Activated CD8-positive, alpha-beta memory T cell treated with anti-CD3 and anti-CD28 coated beads for 4 hours (primary cell): Measurements from ENCODE around the gene DENND1B.
"Not testable (repeated sequence)": the region's sequence is repeated elsewhere in the genome, so short reads cannot be mapped to it uniquely, and the experiment has no call there.

Source experiments
- DNase-seq, 2 donors: peaks; one replicate each; pipeline ENCODE4 v3.0.0-alpha.2; 2020; ENCODE audit warnings: low read depth in 2 of 2

Gene DENND1B

DNA sequence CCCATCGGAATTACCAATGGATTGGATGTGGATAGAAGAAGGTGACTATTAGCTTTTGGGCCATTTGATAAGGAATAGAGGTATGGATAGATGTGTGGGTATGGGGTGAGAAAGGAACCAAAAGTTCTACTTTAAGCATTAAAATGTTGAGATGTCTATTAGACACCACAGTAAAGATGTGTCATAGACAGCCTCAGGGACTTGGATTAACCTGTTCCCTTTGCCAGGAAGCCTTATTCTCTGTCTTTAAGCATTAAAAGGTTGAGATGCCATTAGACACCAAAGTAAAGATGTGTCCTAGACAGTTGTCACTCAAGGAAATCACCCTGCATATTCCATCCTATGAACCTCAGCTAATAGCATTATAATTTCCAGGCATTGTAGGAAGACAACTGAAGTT lies 11.0 kb upstream of the DENND1B start:
- no peak for DNase-seq

DNA sequence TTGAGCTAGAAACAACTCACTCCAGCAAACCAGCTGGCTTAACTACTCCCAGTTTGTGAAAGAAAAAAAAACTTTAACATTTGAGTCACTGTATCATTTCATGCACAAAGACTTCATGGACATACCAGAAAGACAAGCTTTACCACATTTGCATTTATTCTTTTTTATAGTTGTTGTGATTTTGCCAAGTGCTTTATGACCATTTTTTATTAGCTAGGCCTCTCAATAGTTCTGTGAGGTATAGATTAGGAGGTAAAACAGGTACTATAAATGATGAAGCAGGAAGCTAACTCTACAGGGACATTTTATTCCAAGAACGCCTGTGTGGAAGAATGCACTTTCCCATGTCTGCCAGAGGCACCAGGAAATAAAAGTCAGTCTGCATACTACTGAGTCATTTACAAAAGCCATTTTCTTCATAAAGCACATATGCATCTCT lies 8.2 kb upstream of the DENND1B start:
- no peak for DNase-seq

DNA sequence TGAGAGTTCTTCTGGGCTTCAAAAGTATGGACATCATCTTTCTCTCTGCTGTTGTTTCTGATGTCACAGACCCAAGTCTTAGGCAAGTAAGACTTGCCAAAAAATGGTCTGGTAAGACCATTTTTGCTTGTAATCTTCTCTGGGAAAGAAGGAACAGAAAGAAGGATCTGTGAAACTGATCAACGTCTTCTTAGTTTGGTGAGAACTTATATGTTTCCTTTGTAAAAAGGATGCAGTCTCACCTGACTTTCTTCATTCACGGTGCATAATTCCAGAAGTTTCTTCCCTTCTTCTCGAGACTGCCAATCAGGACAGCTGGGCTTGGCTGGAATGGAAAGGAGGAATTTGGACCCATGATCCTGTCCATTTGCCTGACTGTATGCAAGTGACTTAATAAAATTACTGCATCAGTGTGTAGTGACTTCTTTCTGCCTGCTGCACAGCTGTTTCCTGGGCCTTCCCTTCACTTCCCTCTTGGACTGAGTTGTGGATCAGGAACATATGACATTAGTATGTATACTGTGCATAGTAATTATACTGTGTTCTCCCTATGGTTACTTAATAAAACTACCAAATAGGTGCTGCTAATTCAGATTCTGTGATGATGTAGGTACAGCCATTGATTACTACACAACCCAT lies 7.6 kb upstream of the DENND1B start:
- no peak for DNase-seq

DNA sequence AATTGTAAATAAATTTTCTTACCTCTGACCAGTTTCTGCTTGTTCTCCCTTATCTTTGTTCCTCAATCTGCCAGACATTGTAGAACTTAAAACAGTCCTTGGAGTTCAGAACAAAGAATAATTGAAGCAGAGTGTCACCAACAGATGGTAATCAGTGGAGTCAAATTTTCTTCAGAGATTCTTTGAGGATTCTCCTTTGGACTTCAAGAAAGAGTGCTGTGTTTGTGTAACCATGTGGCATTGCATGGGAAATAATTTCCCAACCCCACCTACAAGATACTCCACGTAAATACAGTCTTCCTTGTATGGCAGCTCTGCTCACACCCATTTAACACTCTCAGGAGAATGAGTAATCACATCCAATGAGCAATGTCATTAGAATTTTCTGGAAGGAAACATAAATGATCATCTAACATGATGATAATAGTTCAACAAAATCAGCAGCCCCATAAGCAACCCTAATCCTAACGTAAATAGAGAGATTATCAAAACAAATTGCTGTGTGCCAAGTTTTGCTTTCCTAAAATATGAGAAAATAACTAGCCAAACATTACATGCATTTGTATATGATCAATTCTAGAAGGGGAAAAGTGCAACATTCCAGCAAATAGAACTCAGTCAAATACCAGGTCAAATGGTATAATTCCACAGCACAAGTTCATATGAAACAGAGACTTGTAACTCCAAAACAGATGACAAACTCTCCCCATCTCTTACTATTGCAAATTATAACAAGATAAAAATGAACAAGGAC lies 6.9 kb upstream of the DENND1B start:
- DNase-seq = no peak

DNA sequence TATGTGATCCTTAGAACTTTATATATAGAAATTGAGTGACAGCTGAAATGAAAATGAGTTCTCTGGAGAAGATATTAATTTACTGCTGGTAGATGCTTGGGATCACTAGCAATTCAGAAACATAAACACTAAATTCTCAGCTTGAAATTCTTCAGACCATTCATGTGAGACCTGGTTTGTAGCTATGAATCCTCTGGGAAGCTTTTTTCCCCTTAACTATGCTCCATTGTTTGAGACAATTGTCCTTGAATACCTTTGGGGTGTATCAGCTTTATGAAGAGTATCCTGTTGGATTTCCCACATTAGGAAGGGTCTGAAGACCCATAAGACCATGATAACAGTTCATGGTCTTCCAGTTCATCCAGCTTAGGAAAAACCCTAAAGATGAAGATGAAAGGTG lies 4.6 kb upstream of the DENND1B start:
- DNase-seq = no peak

DNA sequence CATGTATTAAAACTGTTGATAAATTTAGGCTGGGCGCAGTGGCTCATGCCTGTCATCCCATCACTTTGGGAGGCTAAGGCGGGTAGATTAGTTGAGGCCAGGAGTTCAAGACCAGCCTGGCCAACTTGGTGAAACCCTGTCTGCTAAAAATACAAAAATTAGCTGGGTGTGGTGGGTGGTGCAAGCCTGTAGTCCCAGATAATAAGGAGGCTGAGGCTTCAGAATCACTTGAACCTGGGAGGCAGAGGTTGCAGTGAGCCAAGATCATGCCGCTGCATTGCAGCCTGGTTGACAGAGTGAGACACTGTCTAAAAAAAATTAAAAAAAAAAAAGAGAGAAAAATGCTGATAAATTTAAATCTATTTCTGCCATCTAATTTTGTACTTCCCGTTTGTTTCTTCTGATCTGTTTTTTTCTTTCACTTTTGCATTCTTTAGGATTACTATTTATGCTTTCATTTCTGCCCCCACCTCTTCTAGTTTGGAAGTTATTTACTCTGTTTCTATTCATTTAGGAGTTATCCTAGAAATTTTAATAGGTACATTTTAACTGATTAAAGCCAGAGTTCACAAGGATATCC lies 3.2 kb upstream of the DENND1B start:
- DNase-seq = no peak

DNA sequence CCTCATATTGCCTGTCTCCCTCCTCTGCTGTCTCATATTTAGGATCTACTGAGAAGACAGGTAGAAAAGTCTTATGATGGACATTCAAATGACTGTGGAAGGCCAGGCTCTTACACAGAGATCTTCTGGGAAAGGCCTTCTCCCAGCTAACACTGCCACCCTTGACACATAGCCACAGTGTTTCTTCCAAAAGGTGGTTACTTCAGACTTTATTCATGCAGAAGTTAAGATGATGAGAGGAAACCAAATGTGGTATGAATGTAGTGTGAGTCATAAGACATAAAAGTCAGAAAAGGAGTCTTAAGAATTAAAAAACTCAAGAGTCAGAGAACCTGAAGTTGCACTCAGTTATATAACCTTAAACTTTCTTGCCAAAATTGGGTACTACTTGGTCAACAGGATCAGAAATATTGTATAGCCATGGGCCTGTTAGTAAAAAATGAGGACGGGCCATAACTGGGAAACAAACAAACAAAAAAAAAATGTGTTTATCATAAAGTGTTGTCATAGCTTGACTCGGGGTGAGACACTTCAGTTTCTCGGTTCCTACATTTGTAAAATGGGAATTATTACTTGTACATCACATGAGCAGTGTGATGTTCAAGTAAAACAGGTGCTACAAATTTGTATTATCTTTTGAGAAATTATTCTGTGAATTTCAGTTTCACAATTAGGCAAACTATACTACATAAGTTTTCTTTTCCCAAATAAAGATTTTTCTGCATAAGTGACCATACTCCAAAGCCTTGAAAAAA lies 1.2 kb upstream of the DENND1B start:
- DNase-seq = no peak

DNA sequence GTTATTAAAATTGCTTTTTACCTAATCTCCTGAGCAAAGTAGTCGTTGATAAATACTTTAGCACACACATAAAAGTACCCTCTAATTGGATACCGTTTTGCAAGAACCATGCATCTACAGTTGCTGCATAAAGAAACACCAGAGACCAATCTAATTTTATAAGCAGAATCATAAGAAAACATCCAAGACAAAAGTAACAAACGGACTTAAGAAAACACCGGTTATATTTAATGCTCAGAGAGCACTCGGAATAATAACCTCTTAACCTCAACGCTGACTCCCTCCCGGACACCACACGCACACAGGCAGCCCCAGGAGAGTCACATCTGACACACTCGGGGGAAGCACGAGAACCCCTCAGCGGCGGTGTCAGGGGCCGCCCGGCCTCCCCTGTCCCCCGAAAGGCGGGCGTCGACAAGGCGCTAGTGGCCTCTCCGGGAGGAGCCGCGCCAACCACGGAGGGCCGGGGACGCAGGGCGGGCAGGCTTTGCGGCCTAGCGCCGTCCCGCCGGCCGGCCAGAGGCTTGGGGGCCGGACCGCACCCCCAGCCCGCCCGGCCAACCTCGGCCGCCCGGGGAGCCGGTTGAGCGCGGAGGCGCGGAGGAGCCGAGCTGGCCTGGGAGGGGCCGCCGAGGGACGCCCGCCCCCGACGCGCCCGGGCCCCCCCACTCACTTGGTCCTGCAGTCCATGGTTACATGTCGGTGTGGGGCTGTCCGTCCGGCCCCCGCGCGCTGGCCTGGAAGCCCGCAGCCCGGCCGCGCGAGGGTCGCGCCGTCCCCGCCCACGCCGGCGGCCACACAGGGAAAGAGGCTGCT lies 606 bp downstream of the DENND1B start:
- peak in 1 of 2 donors; percentile 16 for DNase-seq

DNA sequence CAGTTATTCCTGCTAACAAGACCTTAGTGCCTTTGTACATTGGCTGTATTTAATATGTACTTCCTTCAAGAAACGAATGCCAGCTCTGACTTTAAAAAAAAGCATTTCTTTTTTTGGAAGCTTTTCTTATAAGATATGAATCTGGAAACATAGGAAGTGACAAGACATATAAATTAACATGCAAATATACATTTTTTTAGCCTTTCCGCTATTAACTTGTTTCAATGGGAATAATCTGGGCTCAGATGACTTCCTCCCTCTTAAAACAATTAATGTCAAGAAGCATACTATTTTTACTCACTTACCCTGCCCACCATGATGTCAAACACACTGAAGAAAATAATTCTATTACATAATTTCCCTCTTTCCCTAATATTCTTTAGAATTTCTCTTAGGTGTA lies 1.4 kb downstream of the DENND1B start:
- no peak for DNase-seq

DNA sequence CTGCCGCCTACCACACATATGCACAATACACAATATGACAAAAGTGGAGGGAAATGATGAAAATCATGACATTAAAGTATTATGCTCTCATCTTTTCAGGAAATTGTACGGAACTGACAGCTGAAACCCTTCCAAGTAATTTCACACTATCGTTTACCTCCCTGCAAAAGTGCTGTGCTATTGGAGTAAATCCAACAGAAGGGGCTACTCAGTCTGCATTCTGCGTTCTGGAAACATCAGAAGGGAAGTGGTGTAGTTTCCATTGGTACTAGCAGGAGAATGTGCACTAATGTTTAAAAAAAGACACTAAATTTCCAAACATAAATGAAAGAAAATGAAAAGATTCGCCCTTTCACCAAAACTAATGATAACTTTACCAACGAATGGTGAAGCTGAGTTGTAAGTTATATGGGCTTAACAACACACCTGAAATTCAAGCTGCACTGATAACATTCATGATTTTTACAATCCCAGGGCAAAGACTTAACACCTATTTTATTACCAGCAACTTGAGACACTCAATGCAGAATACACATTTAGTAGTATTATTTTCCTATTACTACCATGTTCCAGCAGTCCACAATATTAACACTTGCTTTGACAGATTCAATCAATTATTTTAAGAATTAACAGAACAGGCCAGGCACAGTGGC lies 3.2 kb downstream of the DENND1B start:
- DNase-seq = no peak

DNA sequence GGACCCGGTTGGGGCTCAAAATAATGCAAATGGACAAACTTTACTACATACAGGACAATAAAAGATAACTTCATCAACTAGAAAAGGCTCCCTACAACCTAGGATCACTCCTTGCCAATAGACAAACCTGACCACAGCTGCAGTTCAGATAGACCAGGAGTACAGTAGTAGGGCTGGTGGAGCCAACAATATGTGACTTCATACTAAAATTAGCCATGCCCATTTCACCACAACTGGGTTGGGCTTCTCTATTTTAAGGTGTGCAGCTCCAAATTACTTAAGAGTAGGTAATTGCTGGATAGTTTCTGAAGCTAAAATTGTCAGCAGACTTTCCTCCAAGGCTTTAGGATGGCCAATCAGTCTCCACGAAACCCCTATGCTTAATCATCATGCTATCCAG lies 3.9 kb downstream of the DENND1B start:
- DNase-seq = no peak

DNA sequence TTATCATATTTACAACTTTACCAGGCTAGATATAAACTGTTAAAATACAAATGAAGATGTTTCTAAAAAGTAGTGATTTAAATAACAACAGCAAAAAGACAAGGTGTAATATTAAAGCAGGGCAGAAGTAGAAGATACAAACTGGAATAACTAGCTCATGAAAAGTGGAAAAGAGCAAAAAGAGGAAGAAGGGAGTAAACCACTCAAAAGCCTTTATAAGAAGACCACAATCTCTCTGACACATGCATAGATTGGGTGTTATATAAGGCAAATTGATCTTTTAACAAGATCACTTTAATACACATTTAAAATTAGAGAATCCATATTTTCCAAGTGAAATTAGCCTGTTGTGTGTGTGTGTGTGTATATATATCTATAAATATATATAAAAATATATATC lies 5.0 kb downstream of the DENND1B start:
- DNase-seq = no peak

DNA sequence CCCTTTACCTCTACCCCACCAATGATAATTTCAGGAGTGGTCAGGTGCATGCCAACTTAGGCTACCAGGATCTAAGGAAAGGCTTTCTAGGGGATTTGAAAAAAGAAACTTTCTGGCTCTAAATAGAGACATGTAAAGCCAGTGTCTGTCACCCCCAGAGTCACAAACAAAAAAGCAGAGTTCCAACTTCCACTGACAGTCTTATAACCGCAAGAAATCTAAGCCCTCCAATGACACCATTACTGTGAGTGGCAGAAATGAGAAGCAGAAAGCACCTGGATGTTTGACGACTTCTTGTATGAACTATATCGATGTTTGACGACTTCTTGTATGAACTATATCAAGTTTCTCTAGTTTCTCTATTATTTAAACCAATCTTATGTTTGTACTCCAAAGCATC lies 6.0 kb downstream of the DENND1B start:
- no peak for DNase-seq

DNA sequence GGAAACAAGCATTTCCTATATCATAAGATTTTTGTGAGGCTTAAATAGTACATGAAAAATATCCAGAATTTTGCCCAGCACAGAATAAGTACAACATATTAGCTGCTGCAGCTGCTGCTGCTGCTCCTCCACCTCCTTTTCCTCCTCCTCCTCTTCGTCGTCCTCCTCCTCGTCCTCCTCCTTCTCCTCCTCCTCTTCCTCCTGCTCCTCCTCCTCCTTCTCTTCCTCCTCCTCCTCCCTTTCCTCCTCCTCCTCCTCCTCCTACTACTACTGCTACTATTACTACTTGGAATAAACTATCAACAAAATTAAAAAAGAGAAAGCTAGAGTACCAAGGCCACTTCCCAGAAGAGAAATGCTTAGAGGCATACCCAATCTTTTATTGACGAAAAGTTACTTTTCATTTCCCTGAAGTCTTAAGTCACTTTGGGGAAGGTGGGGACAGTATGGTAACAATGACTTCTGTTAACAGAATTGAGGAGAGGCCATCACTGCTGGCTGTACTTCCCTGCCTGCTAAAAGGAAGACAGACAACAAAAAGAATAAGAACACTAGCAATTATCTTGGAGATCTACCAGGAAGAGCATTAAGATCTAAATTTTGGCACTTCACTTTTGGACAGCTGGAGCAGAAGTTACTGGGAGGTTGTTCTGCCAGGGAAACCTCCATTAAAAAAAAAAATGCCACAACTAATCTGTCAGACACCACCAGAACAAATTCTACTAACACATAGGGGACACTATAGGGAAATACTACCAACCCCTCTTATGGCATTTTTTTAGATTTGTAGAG lies 7.1 kb downstream of the DENND1B start:
- DNase-seq = no peak

DNA sequence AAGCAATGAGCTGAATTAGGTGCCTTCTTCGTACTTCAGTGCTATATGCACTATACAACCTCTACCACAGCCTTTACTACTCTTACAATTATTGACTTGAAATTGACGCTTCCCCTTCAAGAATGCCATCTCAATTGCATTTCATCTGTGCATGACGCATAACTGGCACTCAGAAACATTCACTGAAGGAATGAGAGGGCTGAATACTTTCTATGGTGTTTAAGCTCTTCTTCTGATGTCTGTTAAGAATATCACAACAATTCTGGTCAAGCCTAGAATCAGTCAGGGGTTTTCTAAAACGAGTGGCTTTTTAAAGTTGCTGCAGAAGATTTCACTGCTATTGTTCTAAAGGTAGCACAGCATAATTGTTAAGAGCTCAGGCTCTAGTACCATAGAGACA lies 11.5 kb downstream of the DENND1B start:
- DNase-seq = no peak

DNA sequence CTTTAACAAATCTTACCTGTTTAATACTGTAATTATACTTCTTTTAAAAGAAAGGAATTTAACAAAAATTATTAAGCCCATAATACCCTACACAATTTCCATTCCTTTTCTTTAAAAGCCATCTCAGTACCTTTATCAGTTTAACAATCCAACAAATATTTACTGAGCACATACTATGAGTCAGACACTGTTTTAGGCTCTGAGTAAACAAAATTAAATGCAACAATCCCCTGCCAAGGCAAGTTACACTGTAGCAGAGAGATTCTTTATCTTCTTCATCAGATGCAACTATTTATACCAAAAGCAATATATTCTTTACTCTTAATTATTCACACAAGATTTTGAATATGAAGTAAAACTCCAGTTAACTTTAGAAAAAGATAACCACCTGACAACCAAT lies 12.0 kb downstream of the DENND1B start:
- DNase-seq = no peak

DNA sequence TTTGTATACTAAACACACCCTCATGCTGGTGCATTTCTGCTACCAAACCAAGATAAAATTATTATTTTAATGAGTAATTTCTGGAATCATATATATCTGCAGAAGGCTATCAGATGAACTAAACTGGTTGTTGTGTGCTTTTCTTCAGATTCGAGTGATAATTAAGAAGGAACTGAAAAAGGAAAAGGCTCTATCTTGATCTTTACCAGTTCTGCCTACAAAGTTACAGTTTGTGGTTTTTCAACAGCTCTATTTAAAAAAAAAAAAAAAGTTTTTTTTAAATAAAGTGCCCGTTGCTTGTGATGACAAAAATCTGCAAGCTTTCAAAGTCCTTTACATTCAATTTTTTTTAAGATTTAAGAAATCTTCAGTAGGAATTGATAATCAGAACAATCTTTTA lies 13.6 kb downstream of the DENND1B start:
- no peak for DNase-seq

DNA sequence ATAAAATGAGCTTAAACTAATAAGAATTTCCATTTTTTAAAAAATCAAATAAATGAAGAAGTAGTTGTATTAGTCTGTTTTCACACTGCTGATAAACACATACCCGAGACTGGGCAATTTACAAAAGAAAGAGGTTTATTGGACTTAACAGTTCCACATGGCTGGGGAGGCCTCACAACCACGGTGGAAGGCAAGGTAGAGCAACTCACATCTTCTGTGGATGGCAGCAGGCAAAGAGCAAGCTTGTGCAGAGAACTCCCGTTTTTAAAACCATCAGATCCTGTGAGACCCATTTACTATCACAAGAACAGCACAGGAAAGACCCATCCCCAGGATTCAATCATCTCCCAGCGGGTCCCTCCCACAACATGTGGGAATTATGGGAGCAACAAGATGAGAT lies 19.7 kb downstream of the DENND1B start:
- DNase-seq = not testable (repeated sequence)

DNA sequence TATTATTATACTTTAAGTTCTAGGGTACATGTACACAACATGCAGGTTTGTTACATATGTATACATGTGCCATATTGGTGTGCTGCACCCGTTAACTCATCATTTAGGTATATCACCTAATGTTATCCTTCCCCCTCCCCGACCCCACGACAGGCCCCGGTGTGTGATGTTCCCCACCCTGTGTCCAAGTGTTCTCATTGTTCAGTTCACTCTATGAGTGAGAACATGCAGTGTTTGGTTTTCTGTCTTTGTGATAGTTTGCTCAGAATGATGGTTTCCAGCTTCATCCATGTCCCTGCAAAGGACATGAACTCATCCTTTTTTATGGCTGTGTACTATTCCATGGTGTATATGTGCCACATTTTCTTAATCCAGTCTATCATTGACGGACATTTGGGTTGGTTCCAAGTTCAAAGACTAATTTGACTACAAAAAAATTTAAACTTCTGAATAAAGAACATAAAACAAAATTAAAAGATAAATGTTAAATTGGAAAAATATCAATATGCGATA lies 22.6 kb downstream of the DENND1B start:
- not testable (repeated sequence) for DNase-seq

DNA sequence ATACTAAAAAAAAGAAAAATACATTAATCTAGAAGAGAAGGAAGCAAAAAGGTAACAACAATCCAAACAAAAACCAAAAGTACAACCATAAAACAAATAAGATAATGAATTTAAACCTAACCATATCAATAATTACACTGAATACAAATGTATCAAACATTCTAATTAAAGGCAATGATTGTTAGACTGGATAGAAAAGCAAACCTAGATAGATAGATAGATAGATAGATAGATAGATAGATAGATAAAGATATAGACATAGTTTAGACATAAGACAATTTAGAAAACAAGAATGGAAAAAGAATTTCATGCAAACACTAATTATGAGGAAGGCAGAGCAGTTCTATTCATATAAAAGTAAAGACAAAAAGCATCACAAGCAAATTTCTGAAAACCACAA lies 24.9 kb downstream of the DENND1B start:
- no peak for DNase-seq
